Measurements from ENCODE around the gene BRD7. TPM values are rescaled to one million over a fixed set of nuclear protein-coding genes. Genes with fewer than 3 reads are reported as not detected.

Gene BRD7
- total and polyA plus RNA-seq, 10 of the 15 experiments (the other 5 are each of a cell fraction or from before 2014, with no cell fraction given): 16.9 to 74.7 (median 52.0) TPM

DNA sequence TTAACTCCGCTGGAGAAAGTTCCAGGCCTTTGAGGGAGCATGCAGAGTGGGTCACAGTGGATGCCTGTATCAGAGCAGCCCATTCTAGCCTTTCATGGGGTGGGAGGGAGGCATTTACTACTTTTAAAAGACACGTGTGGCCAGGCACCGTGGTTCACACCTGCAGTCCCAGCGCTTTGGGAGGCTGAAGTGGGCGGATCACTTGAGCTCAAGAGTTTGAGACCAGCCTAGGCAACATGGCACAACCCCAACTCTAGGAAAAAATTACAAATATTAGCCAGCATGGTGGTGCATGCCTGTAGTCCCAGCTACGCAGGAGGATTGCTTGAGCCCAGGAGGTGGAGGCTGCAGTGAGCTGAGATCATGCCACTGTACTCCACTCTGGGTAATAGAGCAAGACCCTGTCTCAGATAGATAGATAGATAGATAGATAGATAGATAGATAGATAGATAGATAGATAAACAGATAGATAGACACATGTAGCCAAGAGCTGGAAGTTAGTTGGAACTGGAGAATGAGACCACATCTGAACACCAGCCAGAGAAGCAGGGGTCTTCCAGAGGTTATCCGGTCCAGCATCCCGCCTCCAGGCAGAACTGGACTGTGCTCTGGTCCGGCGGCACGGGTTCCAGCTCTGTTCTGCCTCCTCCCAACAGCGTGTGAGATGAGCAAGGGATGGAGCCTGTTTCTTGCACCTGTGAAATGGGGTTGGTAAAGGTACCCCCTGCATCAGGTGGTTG lies 98.8 kb downstream of the BRD7 start (continued):
- TF ChIP-seq, protein P1, sequence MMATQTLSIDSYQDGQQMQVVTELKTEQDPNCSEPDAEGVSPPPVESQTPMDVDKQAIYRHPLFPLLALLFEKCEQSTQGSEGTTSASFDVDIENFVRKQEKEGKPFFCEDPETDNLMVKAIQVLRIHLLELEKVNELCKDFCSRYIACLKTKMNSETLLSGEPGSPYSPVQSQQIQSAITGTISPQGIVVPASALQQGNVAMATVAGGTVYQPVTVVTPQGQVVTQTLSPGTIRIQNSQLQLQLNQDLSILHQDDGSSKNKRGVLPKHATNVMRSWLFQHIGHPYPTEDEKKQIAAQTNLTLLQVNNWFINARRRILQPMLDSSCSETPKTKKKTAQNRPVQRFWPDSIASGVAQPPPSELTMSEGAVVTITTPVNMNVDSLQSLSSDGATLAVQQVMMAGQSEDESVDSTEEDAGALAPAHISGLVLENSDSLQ (IDR thresholded peaks at IDR 0.05): no peak
- no peak for TF ChIP-seq BRCA1 (IDR thresholded peaks at IDR 0.05; ENCODE audit: low read depth, low read length)
- TF ChIP-seq RFX5 (IDR thresholded peaks at IDR 0.05; ENCODE audit: low read depth, low read length): no peak

DNA sequence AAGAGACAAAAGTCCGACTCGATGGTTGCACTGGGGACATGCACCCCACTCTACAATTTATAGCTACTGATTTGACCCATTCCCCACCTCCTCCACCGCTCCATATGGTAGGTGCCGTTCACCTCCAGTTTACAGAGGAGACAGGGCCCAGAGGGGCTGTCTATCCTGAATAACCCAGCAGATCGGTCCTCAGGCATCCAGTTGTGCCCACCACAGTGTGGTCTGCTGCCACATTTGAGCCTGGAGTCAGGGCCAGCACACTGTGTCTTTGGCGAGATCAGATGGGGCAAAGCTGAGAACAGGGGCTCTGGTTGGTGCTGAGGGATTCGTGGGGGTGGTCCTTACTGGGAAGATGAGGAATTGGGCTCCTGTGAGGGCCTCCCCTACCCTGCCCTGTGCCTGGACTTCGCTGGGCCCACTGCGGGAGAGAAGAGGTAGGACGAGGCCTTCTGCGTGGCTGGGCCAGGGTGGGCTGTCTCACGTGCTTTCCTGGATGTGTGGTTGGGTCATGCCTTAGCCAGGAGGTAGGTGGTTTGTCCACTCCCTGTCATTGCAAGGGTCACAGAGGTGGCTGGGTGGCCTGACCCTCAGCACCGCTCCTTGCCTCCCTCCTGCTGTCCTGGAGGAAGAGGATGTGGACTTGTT lies 99.6 kb downstream of the BRD7 start:
- ChIA-PET SMC1A (ENCODE audit: uncharacterized antibody, unreplicated experiment) (interaction anchor here (1.5 to 6.7 kb wide), 2 partner anchors 13 to 59 kb away, joined by 4 to 73 read pairs; no protein-coding TSS in a partner anchor), RAD21 (ENCODE audit: unreplicated experiment) (interaction anchor here (1.1 kb wide), 1 partner anchor 13 kb away, joined by 5 read pairs; no protein-coding TSS in a partner anchor), CTCF (interaction anchor here (0.6 to 3.2 kb wide), 5 partner anchors 10 to 537 kb away, joined by 3 to 15 read pairs (median 4); partner anchors contain the start of gene CNEP1R1), POLR2A (interaction anchor here (2.7 kb wide), 1 partner anchor 11 kb away, joined by 13 read pairs; no protein-coding TSS in a partner anchor)
- WGBS (ENCODE audit: insufficient coverage, insufficient replicate concordance, low lambda C conversion rate, missing lambda C conversion rate): 84% methylated on average over 13 of the region's 13 CpGs
- Histone ChIP-seq H3K4me1 (ENCODE audit: control insufficient read depth, insufficient read depth, low read length) (peaks cover 37% of the 10 kb centered on the region), H3K9ac (ENCODE audit: control insufficient read depth, insufficient read depth, low read length) (no peak overlapping the region), H3K9me3 (replicated peaks; ENCODE audit: control insufficient read depth, insufficient read depth, low read length) (no peaks in the 10 kb centered on the region), H3K27ac (ENCODE audit: control insufficient read depth, insufficient read depth) (no peak overlapping the region), H3K79me2 (ENCODE audit: control insufficient read depth, insufficient read depth, low read length) (peaks cover 33% of the 10 kb centered on the region), H4K20me1 (ENCODE audit: control insufficient read depth, insufficient read depth) (no peaks in the 10 kb centered on the region), H3K27me3 (replicated peaks in 1 of 2; ENCODE audit: control insufficient read depth in 2 of 2, insufficient read depth in 2 of 2, low read length in 1 of 2) (no peaks in the 10 kb centered on the region), H2AFZ (ENCODE audit: control insufficient read depth, low read depth, low read length) (no peak overlapping the region), H3K36me3 (ENCODE audit: control insufficient read depth in 2 of 2, insufficient read depth in 2 of 2, low read length in 1 of 2) (0 out of 4 replicates have a peak, but pooled peaks cover 0 to 2% of the 10 kb centered on the region in 2 experiments), H3K4me2 (ENCODE audit: control insufficient read depth, insufficient read depth) (no peak overlapping the region), H3K4me3 (no peak overlapping the region)
- TSS peak; percentile 6 for BruUV-seq (replicated peaks)
- FAIRE-seq (no peak), DNase-seq (ENCODE audit: low read depth, low spot score) (no peak), ATAC-seq (no peak)
- in situ Hi-C loops (cut with MboI) (no loop called here), intact Hi-C loops (cut with micrococcal nuclease; ENCODE audit: unreplicated experiment) (no loop called here)
- TF ChIP-seq, protein P2, sequence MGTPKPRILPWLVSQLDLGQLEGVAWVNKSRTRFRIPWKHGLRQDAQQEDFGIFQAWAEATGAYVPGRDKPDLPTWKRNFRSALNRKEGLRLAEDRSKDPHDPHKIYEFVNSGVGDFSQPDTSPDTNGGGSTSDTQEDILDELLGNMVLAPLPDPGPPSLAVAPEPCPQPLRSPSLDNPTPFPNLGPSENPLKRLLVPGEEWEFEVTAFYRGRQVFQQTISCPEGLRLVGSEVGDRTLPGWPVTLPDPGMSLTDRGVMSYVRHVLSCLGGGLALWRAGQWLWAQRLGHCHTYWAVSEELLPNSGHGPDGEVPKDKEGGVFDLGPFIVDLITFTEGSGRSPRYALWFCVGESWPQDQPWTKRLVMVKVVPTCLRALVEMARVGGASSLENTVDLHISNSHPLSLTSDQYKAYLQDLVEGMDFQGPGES (IDR thresholded peaks at IDR 0.05): no peak
- no peak for TF ChIP-seq BHLHE40 (IDR thresholded peaks at IDR 0.05; ENCODE audit: borderline replicate concordance in 1 of 2, low read depth in 2 of 2, low read length in 1 of 2)
- TF ChIP-seq HDGF (IDR thresholded peaks at IDR 0.05): no peak
- TF ChIP-seq, protein P3, sequence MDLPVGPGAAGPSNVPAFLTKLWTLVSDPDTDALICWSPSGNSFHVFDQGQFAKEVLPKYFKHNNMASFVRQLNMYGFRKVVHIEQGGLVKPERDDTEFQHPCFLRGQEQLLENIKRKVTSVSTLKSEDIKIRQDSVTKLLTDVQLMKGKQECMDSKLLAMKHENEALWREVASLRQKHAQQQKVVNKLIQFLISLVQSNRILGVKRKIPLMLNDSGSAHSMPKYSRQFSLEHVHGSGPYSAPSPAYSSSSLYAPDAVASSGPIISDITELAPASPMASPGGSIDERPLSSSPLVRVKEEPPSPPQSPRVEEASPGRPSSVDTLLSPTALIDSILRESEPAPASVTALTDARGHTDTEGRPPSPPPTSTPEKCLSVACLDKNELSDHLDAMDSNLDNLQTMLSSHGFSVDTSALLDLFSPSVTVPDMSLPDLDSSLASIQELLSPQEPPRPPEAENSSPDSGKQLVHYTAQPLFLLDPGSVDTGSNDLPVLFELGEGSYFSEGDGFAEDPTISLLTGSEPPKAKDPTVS (IDR thresholded peaks at IDR 0.05; ENCODE audit: low read depth, low read length): no peak
- TF ChIP-seq, protein P4, sequence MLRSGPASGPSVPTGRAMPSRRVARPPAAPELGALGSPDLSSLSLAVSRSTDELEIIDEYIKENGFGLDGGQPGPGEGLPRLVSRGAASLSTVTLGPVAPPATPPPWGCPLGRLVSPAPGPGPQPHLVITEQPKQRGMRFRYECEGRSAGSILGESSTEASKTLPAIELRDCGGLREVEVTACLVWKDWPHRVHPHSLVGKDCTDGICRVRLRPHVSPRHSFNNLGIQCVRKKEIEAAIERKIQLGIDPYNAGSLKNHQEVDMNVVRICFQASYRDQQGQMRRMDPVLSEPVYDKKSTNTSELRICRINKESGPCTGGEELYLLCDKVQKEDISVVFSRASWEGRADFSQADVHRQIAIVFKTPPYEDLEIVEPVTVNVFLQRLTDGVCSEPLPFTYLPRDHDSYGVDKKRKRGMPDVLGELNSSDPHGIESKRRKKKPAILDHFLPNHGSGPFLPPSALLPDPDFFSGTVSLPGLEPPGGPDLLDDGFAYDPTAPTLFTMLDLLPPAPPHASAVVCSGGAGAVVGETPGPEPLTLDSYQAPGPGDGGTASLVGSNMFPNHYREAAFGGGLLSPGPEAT (IDR thresholded peaks at IDR 0.05; ENCODE audit: low read depth): no peak
- no peak for TF ChIP-seq SREBF1 (IDR thresholded peaks at IDR 0.05; ENCODE audit: low read length)
- no peak for TF ChIP-seq EED (IDR thresholded peaks at IDR 0.05; ENCODE audit: low read depth)
- no peak for TF ChIP-seq CEBPB (IDR thresholded peaks at IDR 0.05; ENCODE audit: borderline replicate concordance in 1 of 2, low read depth in 2 of 2, low read length in 2 of 2)
- TF ChIP-seq RBBP5 (conservative IDR thresholded peaks at IDR 0.05): no peak
- TF ChIP-seq, protein P5, sequence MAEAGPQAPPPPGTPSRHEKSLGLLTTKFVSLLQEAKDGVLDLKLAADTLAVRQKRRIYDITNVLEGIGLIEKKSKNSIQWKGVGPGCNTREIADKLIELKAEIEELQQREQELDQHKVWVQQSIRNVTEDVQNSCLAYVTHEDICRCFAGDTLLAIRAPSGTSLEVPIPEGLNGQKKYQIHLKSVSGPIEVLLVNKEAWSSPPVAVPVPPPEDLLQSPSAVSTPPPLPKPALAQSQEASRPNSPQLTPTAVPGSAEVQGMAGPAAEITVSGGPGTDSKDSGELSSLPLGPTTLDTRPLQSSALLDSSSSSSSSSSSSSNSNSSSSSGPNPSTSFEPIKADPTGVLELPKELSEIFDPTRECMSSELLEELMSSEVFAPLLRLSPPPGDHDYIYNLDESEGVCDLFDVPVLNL (IDR thresholded peaks at IDR 0.05; ENCODE audit: low read depth, low read length): no peak

All from GM12878 (cell line).